ENCODE results near the gene C3orf80. TPM values are rescaled to one million over a fixed set of nuclear protein-coding genes. Genes with fewer than 3 reads are reported as not detected.

The C3orf80 gene
- total RNA-seq, 1 experiment from 2014 or later = 0.66 TPM

- Mint-ChIP-seq H3K27ac (no peak overlapping the region), H3K4me3 (no peak overlapping the region), H3K9me3 (peaks cover 13% of the 10 kb centered on the region), H3K4me1 (0 out of 2 replicates have a peak, but pooled peaks cover under 1% of the 10 kb centered on the region), H3K27me3 (ENCODE audit: low read depth) (no peaks in the 10 kb centered on the region), H3K36me3 (no peaks in the 10 kb centered on the region)
- TF ChIP-seq SMAD4 (CRISPR knock-in tag; IDR thresholded peaks at IDR 0.05) (no peak), NFYB (CRISPR knock-in tag; conservative IDR thresholded peaks at IDR 0.05; ENCODE audit: low read depth) (no peak), ATF6 (CRISPR knock-in tag; IDR thresholded peaks at IDR 0.05) (no peak), HMGA2 (CRISPR knock-in tag; IDR thresholded peaks at IDR 0.05) (no peak), MYBL2 (CRISPR knock-in tag; IDR thresholded peaks at IDR 0.05) (no peak), FOXJ3 (CRISPR knock-in tag; IDR thresholded peaks at IDR 0.05; ENCODE audit: borderline replicate concordance) (no peak), ERG (CRISPR knock-in tag; IDR thresholded peaks at IDR 0.05) (no peak), ZMAT4 (CRISPR knock-in tag; IDR thresholded peaks at IDR 0.05) (no peak), ZNF532 (CRISPR knock-in tag; IDR thresholded peaks at IDR 0.05; ENCODE audit: borderline replicate concordance) (no peak), NR2C2 (CRISPR knock-in tag; IDR thresholded peaks at IDR 0.05) (no peak), TEAD4 (CRISPR knock-in tag; IDR thresholded peaks at IDR 0.05) (no peak), ATF1 (CRISPR knock-in tag; IDR thresholded peaks at IDR 0.05) (no peak), NR1H2 (CRISPR knock-in tag; IDR thresholded peaks at IDR 0.05) (no peak), SMAD3 (CRISPR knock-in tag; IDR thresholded peaks at IDR 0.05; ENCODE audit: borderline replicate concordance) (no peak), ELF4 (CRISPR knock-in tag; IDR thresholded peaks at IDR 0.05; ENCODE audit: low read depth) (no peak), ATF2 (CRISPR knock-in tag; IDR thresholded peaks at IDR 0.05; ENCODE audit: borderline replicate concordance, low read depth) (no peak), GTF2I (CRISPR knock-in tag; conservative IDR thresholded peaks at IDR 0.05) (no peak), ZNF416 (CRISPR knock-in tag; IDR thresholded peaks at IDR 0.05) (no peak)
- ChIA-PET CTCF (no interaction called here), POLR2A (no interaction called here)
- ATAC-seq (no peak), DNase-seq (ENCODE audit: low spot score) (no peak)
These were observed 19.6 kb upstream of the C3orf80 start for GRCh38 chr3:160205606-160206005.

All from WTC11 (cell line).